ENCODE measurements around the gene SLC27A5.

Gene SLC27A5

DNA sequence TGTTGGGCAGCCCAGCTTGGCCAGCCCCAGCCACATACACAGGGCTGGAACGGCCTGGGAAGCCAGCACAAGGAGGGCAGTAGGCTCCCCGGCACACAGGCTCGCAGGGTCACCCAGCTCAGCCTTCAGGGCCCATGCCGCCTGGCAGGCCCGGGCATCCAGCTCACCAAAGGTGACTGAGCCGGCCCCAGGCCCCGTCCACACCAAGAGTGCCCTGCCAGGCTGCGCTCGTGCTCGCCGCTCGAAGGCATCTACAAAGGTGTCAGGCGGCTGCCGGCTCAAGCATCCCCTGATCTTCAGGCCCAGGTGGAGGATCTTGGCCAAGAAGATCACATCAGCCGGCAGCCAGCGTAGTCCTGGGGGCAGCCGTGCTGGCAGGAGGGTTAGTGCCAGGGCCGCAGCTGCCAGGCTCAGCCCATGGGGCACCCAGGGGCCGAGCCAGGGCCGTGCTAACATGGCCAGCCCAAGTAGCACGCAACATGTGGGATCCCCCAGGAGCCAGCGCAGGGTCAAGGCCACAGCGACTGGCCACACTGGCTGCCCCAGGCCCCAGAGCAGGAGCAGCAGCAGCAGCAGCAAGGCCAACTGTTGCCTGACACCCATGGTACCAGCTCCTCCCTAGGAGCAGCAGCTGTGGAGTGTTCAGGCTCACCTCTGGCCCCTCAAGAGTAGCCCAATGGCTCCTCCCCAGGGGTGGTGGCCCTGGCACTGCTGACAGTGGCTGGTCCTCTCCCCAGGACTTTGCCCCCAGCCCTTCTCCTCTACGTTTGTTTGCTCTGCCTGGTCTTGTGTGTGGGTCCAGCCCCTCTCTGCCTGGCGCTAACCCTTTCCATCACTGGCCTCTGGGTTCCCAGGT is at the start of gene SLC27A5:
Gene SLC27A5 (minus strand): TSS at position 640 of the 856 bp plus-strand sequence. CDS start 37 bp downstream, at position 603.
- no peak for DNase-seq

DNA sequence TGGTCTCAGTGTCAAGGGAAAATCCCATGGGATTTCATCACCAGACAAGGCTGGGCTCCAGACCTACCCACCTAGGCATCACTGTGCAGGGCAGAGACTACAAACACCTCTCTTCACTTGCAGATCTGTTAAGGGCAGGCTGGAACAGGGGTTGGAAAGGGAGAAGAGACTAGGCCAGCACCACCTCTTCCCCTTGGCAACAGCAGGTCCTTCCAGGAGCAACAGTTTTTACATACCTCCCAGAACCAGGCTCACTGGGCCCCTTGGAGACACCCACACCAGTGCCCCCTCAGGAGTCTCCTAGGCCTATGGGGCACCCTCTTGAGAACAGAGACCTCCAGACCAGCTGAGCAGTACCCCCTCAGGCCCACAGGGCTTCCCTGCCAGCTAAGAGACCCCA is 49.1 kb upstream of the SLC27A5 start:
- DNase-seq: no peak

GRCh38 chr19:58560007-58560887 is 48.5 kb upstream of the SLC27A5 start:
- DNase-seq: no peak

- DNase-seq: no peak
Observed at GRCh38 chr19:58559275-58560006, 47.6 kb upstream of the SLC27A5 start.

GRCh38 chr19:58558623-58559274 is 47.0 kb upstream of the SLC27A5 start:
- no peak for DNase-seq

- DNase-seq: no peak
Observed at GRCh38 chr19:58558066-58558622, 46.4 kb upstream of the SLC27A5 start, which contains the start of gene UBE2M. Gene UBE2M (minus strand): TSS chr19:58558611. CDS start chr19:58558381, 230 bp downstream.

DNA sequence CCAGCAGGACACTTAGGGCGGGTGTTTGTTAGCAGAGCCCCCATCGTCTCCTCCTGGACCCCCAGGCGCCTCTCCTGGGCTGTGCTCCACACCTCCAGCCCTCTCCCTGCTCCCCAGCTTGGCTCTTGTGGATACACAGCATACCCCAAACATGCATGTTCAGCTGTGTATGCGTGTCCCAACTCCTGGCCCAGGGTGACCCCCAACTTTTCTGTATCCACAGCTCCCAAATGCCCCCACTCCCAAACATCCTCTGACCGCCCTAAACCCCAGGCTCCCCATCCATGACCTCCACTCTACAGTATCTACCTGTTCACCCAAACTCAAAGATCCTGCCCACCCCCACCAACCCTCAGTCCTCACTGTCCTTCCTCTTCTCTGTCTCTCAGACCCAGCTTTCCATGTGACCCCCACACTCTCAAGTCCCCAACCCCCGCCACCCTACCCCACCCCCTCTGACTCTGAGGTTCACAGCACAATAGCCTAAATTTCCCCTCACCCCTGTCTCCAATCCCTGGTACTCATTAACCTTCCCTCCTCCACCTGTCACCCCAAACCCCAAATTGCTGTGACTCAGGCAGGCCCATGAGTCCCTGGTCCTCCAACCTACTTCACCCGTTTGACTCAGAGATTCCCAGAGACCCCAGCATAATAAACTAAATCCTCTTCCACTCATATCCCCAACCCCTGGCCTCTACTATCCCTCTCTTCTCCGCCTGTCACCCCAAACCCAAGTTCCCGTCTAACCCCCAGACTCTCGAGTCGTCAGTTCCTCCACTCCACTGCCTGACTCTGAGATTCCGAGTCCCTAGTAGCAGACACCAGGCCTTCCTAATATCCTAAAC is 45.7 kb upstream of the SLC27A5 start:
- no peak for DNase-seq

GRCh38 chr19:58556622-58557220 is 44.9 kb upstream of the SLC27A5 start:
- no peak for DNase-seq

DNA sequence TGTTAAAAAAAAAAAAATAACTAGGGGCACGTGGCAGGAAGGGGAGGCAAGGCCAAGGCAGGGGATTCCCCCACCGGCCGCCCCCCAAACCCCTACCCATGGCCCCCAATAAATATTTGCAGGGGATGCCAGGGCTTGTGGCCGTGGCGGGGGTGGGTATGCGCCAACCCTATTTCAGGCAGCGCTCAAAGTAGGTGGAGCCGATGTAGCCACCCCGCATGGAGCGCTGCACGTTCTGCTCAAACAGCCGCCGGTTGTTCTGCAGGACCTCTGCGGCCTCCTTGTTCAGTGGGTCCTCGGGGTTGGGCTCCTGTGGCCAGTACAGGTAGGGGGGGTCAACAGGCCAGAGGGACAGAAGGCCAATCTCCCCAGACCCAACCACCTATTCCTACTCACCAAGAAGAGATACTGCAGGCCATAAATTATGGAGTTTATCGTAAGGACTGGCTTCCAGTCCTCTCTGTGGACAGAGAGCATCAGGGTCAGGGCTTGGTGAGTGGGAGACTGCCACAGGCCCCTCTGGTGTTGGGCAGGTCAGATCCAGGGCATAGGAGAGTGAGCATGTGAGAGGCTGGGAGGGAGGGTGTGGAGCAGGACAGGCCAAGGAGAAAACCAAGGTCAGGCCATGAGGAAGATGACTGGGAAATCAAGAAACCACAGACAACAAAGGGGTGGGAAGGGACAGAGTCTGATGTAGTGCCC is 44.3 kb upstream of the SLC27A5 start:
- DNase-seq: no peak

DNA sequence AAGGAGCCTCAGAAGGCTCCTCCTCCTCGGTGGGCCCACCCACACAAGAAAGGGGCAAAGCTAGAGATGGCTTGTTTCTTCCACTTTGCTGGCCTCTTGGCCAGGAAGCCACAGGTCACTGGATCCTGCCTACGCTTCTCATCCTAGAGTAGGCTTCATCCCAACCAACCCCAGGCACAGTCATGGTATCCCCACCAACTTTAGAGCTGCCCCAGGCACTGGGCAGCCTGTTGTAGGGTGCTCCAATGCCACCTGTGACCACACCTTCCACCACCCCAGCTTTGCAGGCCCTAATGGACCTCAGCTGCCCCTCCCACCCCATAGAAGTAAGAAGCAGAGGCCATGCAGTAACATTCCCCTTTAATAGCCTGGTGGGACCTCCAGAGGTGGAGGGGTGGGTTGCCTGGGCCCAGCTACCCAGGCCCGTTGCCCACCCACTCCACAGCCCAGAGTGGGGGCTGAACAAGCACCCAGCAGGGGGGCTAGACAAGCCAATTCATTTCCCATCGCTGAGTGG is 43.6 kb upstream of the SLC27A5 start:
- no peak for DNase-seq

- no peak for DNase-seq
Observed at GRCh38 chr19:58554494-58555368, 42.9 kb upstream of the SLC27A5 start, which contains the start of gene CHMP2A. Gene CHMP2A (minus strand): TSS chr19:58555105. CDS start chr19:58554212, 893 bp downstream.

- DNase-seq: no peak
Observed at GRCh38 chr19:58553799-58554493, 42.2 kb upstream of the SLC27A5 start.

GRCh38 chr19:58552655-58553054 is 40.9 kb upstream of the SLC27A5 start:
- DNase-seq: no peak

DNA sequence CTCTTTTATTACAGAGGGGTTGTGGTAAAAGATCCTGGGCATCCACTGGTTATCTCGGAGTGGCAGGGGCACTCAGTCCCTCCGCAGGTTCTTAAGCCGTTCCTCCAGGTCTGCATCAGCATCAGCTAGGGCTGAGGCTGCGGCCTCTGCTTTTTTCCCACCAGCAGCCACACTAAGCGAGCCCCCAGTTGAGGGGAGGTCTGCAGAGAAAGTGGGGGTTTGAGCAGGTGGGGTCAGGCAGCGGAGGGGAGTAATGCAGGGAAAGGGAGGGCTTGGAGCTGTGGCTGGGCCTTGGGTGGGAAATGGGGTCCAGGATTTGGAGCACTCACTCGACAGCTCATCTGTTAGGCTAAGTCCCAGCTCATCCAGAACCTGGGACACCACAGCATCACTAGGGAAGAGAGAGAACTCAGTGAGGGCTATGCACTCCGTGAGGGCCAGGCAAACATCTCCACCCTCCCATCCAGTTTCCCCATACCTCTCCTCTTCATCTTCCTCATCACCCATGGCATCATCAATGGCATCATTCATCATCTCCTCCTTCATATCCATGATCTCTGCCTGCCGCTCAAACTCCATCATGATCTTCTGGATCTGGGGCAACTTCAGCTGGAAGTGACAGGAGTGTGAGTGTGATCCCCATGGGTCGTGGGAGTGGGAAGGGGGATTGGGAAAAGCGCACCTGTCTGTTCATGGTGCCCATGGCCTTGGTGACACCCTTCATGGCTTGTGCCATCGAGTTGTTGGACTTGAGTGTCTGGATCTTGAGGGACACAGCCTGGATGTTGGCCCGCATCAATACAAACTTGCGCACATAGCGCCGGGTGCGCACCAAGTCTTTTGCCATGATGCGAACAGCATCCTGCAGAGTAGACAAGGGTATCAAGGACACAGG is 40.0 kb upstream of the SLC27A5 start:
- DNase-seq: no peak

- no peak for DNase-seq
Observed at GRCh38 chr19:58551123-58551497, 39.3 kb upstream of the SLC27A5 start.

DNA sequence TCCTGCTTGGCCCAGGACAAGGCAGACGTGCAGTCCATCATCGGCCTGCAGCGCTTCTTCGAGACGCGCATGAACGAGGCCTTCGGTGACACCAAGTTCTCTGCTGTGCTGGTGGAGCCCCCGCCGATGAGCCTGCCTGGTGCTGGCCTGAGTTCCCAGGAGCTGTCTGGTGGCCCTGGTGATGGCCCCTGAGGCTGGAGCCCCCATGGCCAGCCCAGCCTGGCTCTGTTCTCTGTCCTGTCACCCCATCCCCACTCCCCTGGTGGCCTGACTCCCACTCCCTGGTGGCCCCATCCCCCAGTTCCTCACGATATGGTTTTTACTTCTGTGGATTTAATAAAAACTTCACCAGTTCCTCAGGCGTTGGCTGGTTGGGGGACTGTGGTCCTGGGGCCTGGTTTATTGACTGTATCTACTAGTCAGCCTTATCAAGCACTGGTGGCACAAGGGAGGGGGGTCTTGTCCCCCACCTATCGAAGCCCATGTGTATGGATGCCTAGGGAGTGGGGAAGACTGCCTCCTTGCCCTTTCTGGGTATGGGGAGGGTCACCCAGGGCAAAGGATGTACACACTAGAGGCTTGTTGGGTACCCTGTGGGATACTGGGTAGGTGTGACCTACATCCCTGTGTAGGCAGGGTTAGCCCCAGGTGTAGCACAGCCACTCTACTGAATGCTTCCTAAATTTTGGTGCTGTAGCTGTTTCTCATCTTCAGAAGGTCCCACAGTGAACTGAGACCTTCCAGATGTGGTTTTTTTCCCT is 38.8 kb upstream of the SLC27A5 start:
- no peak for DNase-seq
